Kidney (tissue), 14 donors: ENCODE measurements around the gene PADI4. TPM values are rescaled to one million over a fixed set of nuclear protein-coding genes. Genes with fewer than 3 reads are reported as not detected.

Source experiments
- DNase-seq, 5 donors: peaks; one replicate each; pipeline ENCODE4 v3.0.0-alpha.2; 2013 to 2020
- FAIRE-seq: peaks from 2 replicates; lab custom pipeline; 2012; peaks lifted over from hg19 to GRCh38; lab: Jason Lieb, UNC
- H3K27ac ChIP-seq, 2 donors: one replicate each; pipeline ENCODE4 v1.7.0; 2013; ENCODE audit warnings: low read depth in 2 of 2, low read length in 2 of 2, inconsistent platforms in 1 of 2
- H3K27me3 ChIP-seq: one replicate; pipeline ENCODE4 v1.7.1; 2013; ENCODE audit warnings: low read length, inconsistent platforms; ENCODE audit not compliant: control insufficient read depth, insufficient read depth
- H3K36me3 ChIP-seq, 3 donors: one replicate each; pipeline versions ENCODE4 v1.7.0 to v1.7.1; 2013; ENCODE audit warnings: low read length in 3 of 3, control low read depth in 1 of 3, inconsistent platforms in 1 of 3; ENCODE audit not compliant: insufficient read depth in 3 of 3, control insufficient read depth in 2 of 3
- H3K4me1 ChIP-seq, 3 donors: one replicate each; pipeline versions ENCODE4 v1.7.0 to v1.7.1; 2013; ENCODE audit warnings: low read length in 3 of 3, inconsistent platforms in 1 of 3, low read depth in 1 of 3; ENCODE audit not compliant: control insufficient read depth in 2 of 3, insufficient read depth in 2 of 3
- H3K4me3 ChIP-seq, 3 donors: one replicate each; pipeline versions ENCODE4 v1.7.0 to v1.8.1; 2013; ENCODE audit warnings: low read length in 3 of 3, control low read depth in 1 of 3, inconsistent platforms in 1 of 3
- H3K9ac ChIP-seq, 3 donors: one replicate each; pipeline versions ENCODE4 v1.7.0 to v1.7.1; 2013; ENCODE audit warnings: low read length in 3 of 3, control low read depth in 1 of 3, inconsistent platforms in 1 of 3
- H3K9me3 ChIP-seq, 3 donors: one replicate each; pipeline versions ENCODE4 v1.7.0 to v1.7.1; 2013; ENCODE audit warnings: low read length in 3 of 3, control low read depth in 1 of 3, inconsistent platforms in 1 of 3; ENCODE audit not compliant: control insufficient read depth in 2 of 3, insufficient read depth in 1 of 3
- CTCF ChIP-seq: IDR thresholded peaks from 3 replicates; pipeline ENCODE4 v1.5.1; 2012; ENCODE audit warnings: mild to moderate bottlenecking, moderate library complexity, borderline replicate concordance; ENCODE audit not compliant: insufficient read depth; ENCODE audit errors: extremely low read depth
- intact Hi-C: fragments of 100-400 bp; cut with DNase I; formaldehyde crosslinking; loops from one replicate; pipeline ENCODE4 v1.11.1; 2022
- polyA plus RNA-seq: library from polyadenylated mRNA; stranded (reverse); fragments of 350-450 nt; fragmentation: Illumina TruSeq; extraction: RNeasy Lipid Tissue Mini Kit (QIAGEN cat#74804); gene quantifications from one replicate; pipeline ENCODE4 v1.2.3, GENCODE V29; 2014; ENCODE audit warnings: low read depth, low replicate concordance; ENCODE audit not compliant: insufficient read depth
- total RNA-seq: library from RNA; stranded (reverse); fragmentation: NEBNext Ultra II Directional; extraction: Animal tissue kit (Norgen Biotek cat#: 25700); gene quantifications from one replicate; pipeline ENCODE4 v1.2.1, GENCODE V29; 2021
- donor health status: control.
- donor health status: control.
- donor health status: control.
- donor health status: control.
- donor health status: control.
- donor health status: DM: yes; HTN: yes; CAD: no.
- donor health status: Normal renal cell carcinoma (clear cell type).

PADI4 gene
- total and polyA plus RNA-seq, 2 donors from 2014 or later = 0.35 TPM; not detected in 1

GRCh38 chr1:17297991-17298390 lies 10.0 kb upstream of the PADI4 start:
- Histone ChIP-seq H3K4me3 (no peak overlapping the region), H3K9ac (no peak overlapping the region), H3K9me3 (peaks cover 0 to 10% (median 0%) of the 10 kb centered on the region in 3 donors), H3K27ac (no peak overlapping the region), H3K27me3 (no peaks in the 10 kb centered on the region), H3K4me1 (no peaks in the 10 kb centered on the region), H3K36me3 (no peaks in the 10 kb centered on the region)
- DNase-seq (no peak), FAIRE-seq (no peak)
- intact Hi-C loops = no loop called here
- TF ChIP-seq CTCF = no peak

GRCh38 chr1:17301767-17302166 lies 6.2 kb upstream of the PADI4 start:
- no peaks in the 10 kb centered on the region for H3K27me3 ChIP-seq
- peaks cover 0 to 10% (median 0%) of the 10 kb centered on the region in 3 donors for H3K9me3 ChIP-seq
- H3K4me3 ChIP-seq = no peak overlapping the region
- H3K36me3 ChIP-seq = no peaks in the 10 kb centered on the region
- no peak for FAIRE-seq
- no peak overlapping the region for H3K9ac ChIP-seq
- TF ChIP-seq CTCF = no peak
- intact Hi-C loops = no loop called here
- DNase-seq = no peak
- H3K4me1 ChIP-seq = no peaks in the 10 kb centered on the region
- no peak overlapping the region for H3K27ac ChIP-seq

- no peak for TF ChIP-seq CTCF
- intact Hi-C loops = no loop called here
- Histone ChIP-seq H3K9ac (no peak overlapping the region), H3K4me1 (no peaks in the 10 kb centered on the region), H3K27me3 (no peaks in the 10 kb centered on the region), H3K36me3 (no peaks in the 10 kb centered on the region), H3K9me3 (peaks cover 0 to 10% (median 0%) of the 10 kb centered on the region in 3 donors), H3K27ac (no peak overlapping the region), H3K4me3 (no peak overlapping the region)
- DNase-seq = no peak
- no peak for FAIRE-seq
These were observed 3.7 kb upstream of the PADI4 start for GRCh38 chr1:17304151-17304825.

GRCh38 chr1:17304826-17305175 lies 3.2 kb upstream of the PADI4 start:
- Histone ChIP-seq H3K27me3 (no peaks in the 10 kb centered on the region), H3K9me3 (peaks cover 0 to 10% (median 0%) of the 10 kb centered on the region in 3 donors), H3K4me3 (no peak overlapping the region), H3K9ac (no peak overlapping the region), H3K36me3 (no peaks in the 10 kb centered on the region), H3K4me1 (no peaks in the 10 kb centered on the region), H3K27ac (no peak overlapping the region)
- no peak for FAIRE-seq
- intact Hi-C loops = no loop called here
- DNase-seq = no peak
- no peak for TF ChIP-seq CTCF
